Measurements from ENCODE around the gene ACVRL1. TPM values are rescaled to one million over a fixed set of nuclear protein-coding genes. Genes with fewer than 3 reads are reported as not detected.
"Not testable (repeated sequence)": the region's sequence is repeated elsewhere in the genome, so short reads cannot be mapped to it uniquely, and the experiment has no call there.

Gene ACVRL1
- total RNA-seq, 1 donor from 2014 or later, result 11.5 TPM

- no peak for DNase-seq
Observed at GRCh38 chr12:51874486-51874885, 32.8 kb upstream of the ACVRL1 start.

- DNase-seq, result no peak
Observed at GRCh38 chr12:51879102-51879501, 28.2 kb upstream of the ACVRL1 start.

- no peak for DNase-seq
Observed at GRCh38 chr12:51883295-51883694, 24.0 kb upstream of the ACVRL1 start.

- no peak for DNase-seq
Observed at GRCh38 chr12:51883998-51884675, 23.2 kb upstream of the ACVRL1 start.

- DNase-seq, result no peak
Observed at GRCh38 chr12:51884676-51885229, 22.6 kb upstream of the ACVRL1 start.

- not testable (repeated sequence) for DNase-seq
Observed at GRCh38 chr12:51885294-51886020, 21.8 kb upstream of the ACVRL1 start.

GRCh38 chr12:51886021-51886710 is 21.1 kb upstream of the ACVRL1 start:
- no peak for DNase-seq

- no peak for DNase-seq
Observed at GRCh38 chr12:51887476-51888315, 19.6 kb upstream of the ACVRL1 start, which contains the start of gene ANKRD33. ANKRD33 (plus strand) TSS chr12:51888103; CDS start chr12:51888187, 84 bp downstream.

GRCh38 chr12:51888316-51889215 is 18.7 kb upstream of the ACVRL1 start:
- no peak for DNase-seq

- no peak for DNase-seq
Observed at GRCh38 chr12:51889216-51890132, 17.8 kb upstream of the ACVRL1 start.

- DNase-seq, result no peak
Observed at GRCh38 chr12:51890133-51890464, 17.2 kb upstream of the ACVRL1 start.

- DNase-seq, result no peak
Observed at GRCh38 chr12:51890511-51891171, 16.7 kb upstream of the ACVRL1 start.

GRCh38 chr12:51891843-51892242 is 15.5 kb upstream of the ACVRL1 start:
- DNase-seq, result no peak

GRCh38 chr12:51893786-51894185 is 13.5 kb upstream of the ACVRL1 start:
- DNase-seq, result no peak

- DNase-seq, result no peak
Observed at GRCh38 chr12:51895378-51896135, 11.7 kb upstream of the ACVRL1 start.

- no peak for DNase-seq
Observed at GRCh38 chr12:51896236-51896635, 11.1 kb upstream of the ACVRL1 start.

GRCh38 chr12:51897181-51897580 is 10.1 kb upstream of the ACVRL1 start:
- no peak for DNase-seq

- DNase-seq, result no peak
Observed at GRCh38 chr12:51898506-51898905, 8.8 kb upstream of the ACVRL1 start.

- no peak for DNase-seq
Observed at GRCh38 chr12:51898937-51899336, 8.4 kb upstream of the ACVRL1 start.

Data from occipital lobe (tissue), 2 donors.